GM06990 (cell line): ENCODE measurements around the gene COL16A1.

ENCODE experiments used
- DNase-seq: peaks from one replicate; pipeline ENCODE4 v3.0.0-alpha.2; 2011; ENCODE audit not compliant: insufficient read length; ENCODE audit errors: extremely low read depth
- H3K27me3 ChIP-seq: replicated peaks from 2 replicates; pipeline ENCODE4 v1.6.0; 2011; ENCODE audit warnings: low read length; ENCODE audit not compliant: control insufficient read depth, insufficient read depth
- H3K36me3 ChIP-seq: 2 replicates; pipeline ENCODE4 v1.5.1; 2011; ENCODE audit warnings: low read length; ENCODE audit not compliant: control insufficient read depth, insufficient read depth
- H3K4me3 ChIP-seq: replicated peaks from 2 replicates; pipeline ENCODE4 v1.5.1; 2011; ENCODE audit warnings: low read depth, mild to moderate bottlenecking, control low read depth, low read length
- CTCF ChIP-seq: IDR thresholded peaks from 2 replicates; pipeline ENCODE4 v1.5.1; 2011; ENCODE audit warnings: low read length, control low read depth, mild to moderate bottlenecking, inconsistent platforms; ENCODE audit not compliant: insufficient read depth, poor library complexity, severe bottlenecking

The COL16A1 gene

GRCh38 chr1:31715873-31716220 lies 12.0 kb upstream of the COL16A1 start:
- no peaks in the 10 kb centered on the region for H3K36me3 ChIP-seq
- TF ChIP-seq CTCF, result no peak
- peaks cover 2% of the 10 kb centered on the region; the same call in 1 of the 2 replicates for H3K27me3 ChIP-seq
- no peak for DNase-seq
- no peak overlapping the region for H3K4me3 ChIP-seq

- Histone ChIP-seq H3K27me3 (peaks cover 2% of the 10 kb centered on the region; the same call in 1 of the 2 replicates), H3K4me3 (peak overlapping the region; percentile 22), H3K36me3 (no peaks in the 10 kb centered on the region)
- DNase-seq, result peak; percentile 54
- TF ChIP-seq CTCF, result peak; percentile 61
Measured at GRCh38 chr1:31715087-31715872, 11.5 kb upstream of the COL16A1 start.

GRCh38 chr1:31714442-31715086 lies 10.7 kb upstream of the COL16A1 start:
- peak; percentile 73 for TF ChIP-seq CTCF
- DNase-seq, result peak; percentile 49
- Histone ChIP-seq H3K36me3 (no peaks in the 10 kb centered on the region), H3K27me3 (peaks cover 2% of the 10 kb centered on the region; the same call in 1 of the 2 replicates), H3K4me3 (peak overlapping the region; percentile 22)

- Histone ChIP-seq H3K4me3 (no peak overlapping the region), H3K27me3 (peaks cover 2% of the 10 kb centered on the region; the same call in 1 of the 2 replicates), H3K36me3 (no peaks in the 10 kb centered on the region)
- TF ChIP-seq CTCF, result no peak
- DNase-seq, result no peak
Measured at GRCh38 chr1:31712630-31713029, 8.8 kb upstream of the COL16A1 start.

GRCh38 chr1:31712068-31712467 lies 8.3 kb upstream of the COL16A1 start:
- DNase-seq, result no peak
- TF ChIP-seq CTCF, result no peak
- H3K4me3 ChIP-seq, result no peak overlapping the region
- H3K36me3 ChIP-seq, result no peaks in the 10 kb centered on the region
- H3K27me3 ChIP-seq, result peaks cover 2% of the 10 kb centered on the region; the same call in 1 of the 2 replicates
